OCI-LY1 (cell line): Measurements from ENCODE around the gene BUB1B.

ENCODE experiments used
- CTCF ChIP-seq: fragments of 200-600 bp; sonication (generic), shearing (Covaris generic); IDR thresholded peaks from 2 replicates; pipeline ENCODE4 v1.5.1; 2017; ENCODE audit warnings: mild to moderate bottlenecking, antibody characterized with exemption, low read length, moderate library complexity, mixed read lengths
- EZH2 ChIP-seq: fragments of 200-600 bp; sonication (generic), shearing (Covaris generic); IDR thresholded peaks from 2 replicates; pipeline ENCODE4 v1.8.0; 2017; ENCODE audit warnings: borderline replicate concordance, mixed run types, mild to moderate bottlenecking, antibody characterized with exemption, low read length, moderate library complexity, mixed read lengths

DNA sequence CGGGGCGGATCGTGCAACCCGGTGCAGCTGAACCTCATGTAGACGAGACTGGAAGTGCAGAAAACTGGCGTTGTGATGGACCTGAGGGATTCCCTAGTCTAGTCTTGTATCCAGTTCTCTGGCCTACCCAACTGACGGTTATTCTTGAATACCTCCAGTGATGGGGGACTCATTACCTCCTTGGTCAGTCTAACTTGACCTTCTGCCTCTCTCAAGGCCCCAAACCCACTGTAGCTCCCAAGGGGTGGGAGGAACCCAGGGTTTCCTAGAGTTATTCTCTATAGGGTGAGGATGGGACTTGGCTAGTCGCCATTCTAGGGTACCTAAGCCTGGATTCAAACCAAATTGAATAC is 89.4 kb downstream of the BUB1B start:
- TF ChIP-seq CTCF (no peak), EZH2 (no peak)
